ENCODE results near the gene SHISAL2B.
A peak's percentile ranks its signal among the peaks of the same experiment; 100 is the strongest.
"Not testable (repeated sequence)": the region's sequence is repeated elsewhere in the genome, so short reads cannot be mapped to it uniquely, and the experiment has no call there.

The SHISAL2B gene

GRCh38 chr5:64690417-64691151 is at the start of gene SHISAL2B:
Gene SHISAL2B, plus strand, starts transcription at chr5:64690503. Its CDS starts 121 bp downstream, at chr5:64690624.
- Histone ChIP-seq H3K9ac (ENCODE audit: insufficient read length) (no peak within 1 kb of the TSS), H3K27ac (no peak within 1 kb of the TSS), H3K4me3 (peak within 1 kb of the TSS; percentile 72), H3K9me3 (ENCODE audit: low read depth, low read length) (no peaks in the 10 kb centered on the region), H3K36me3 (ENCODE audit: insufficient read depth, low read length) (no peaks in the 10 kb centered on the region)
- TF ChIP-seq FOXP2 (optimal IDR thresholded peaks at IDR 0.05; ENCODE audit: control extremely low read depth, extremely low read length, insufficient read depth) (no peak), POLR2AphosphoS5 (IDR thresholded peaks at IDR 0.05; ENCODE audit: borderline replicate concordance, low read depth, low read length) (no peak), EZH2 (IDR thresholded peaks at IDR 0.05) (peak; percentile 50)
- no peak for DNase-seq (ENCODE audit: low read depth, low spot score)

GRCh38 chr5:64644831-64645230 is 45.5 kb upstream of the SHISAL2B start:
- Histone ChIP-seq H3K9me3 (ENCODE audit: low read depth, low read length) (no peaks in the 10 kb centered on the region), H3K27ac (no peak overlapping the region), H3K9ac (ENCODE audit: insufficient read length) (no peak overlapping the region), H3K4me3 (no peak overlapping the region), H3K36me3 (ENCODE audit: insufficient read depth, low read length) (no peaks in the 10 kb centered on the region)
- DNase-seq (ENCODE audit: low read depth, low spot score): no peak
- no peak for TF ChIP-seq POLR2AphosphoS5 (IDR thresholded peaks at IDR 0.05; ENCODE audit: borderline replicate concordance, low read depth, low read length)
- no peak for TF ChIP-seq EZH2 (IDR thresholded peaks at IDR 0.05)
- no peak for TF ChIP-seq FOXP2 (optimal IDR thresholded peaks at IDR 0.05; ENCODE audit: control extremely low read depth, extremely low read length, insufficient read depth)

GRCh38 chr5:64646169-64646568 is 44.1 kb upstream of the SHISAL2B start:
- no peak for TF ChIP-seq POLR2AphosphoS5 (IDR thresholded peaks at IDR 0.05; ENCODE audit: borderline replicate concordance, low read depth, low read length)
- TF ChIP-seq FOXP2 (optimal IDR thresholded peaks at IDR 0.05; ENCODE audit: control extremely low read depth, extremely low read length, insufficient read depth): no peak
- TF ChIP-seq EZH2 (IDR thresholded peaks at IDR 0.05): no peak
- Histone ChIP-seq H3K36me3 (ENCODE audit: insufficient read depth, low read length) (no peaks in the 10 kb centered on the region), H3K27ac (no peak overlapping the region), H3K4me3 (no peak overlapping the region), H3K9me3 (ENCODE audit: low read depth, low read length) (no peaks in the 10 kb centered on the region), H3K9ac (ENCODE audit: insufficient read length) (no peak overlapping the region)
- DNase-seq (ENCODE audit: low read depth, low spot score): no peak

- Histone ChIP-seq H3K4me3 (no peak overlapping the region), H3K9ac (ENCODE audit: insufficient read length) (no peak overlapping the region), H3K27ac (no peak overlapping the region), H3K9me3 (ENCODE audit: low read depth, low read length) (no peaks in the 10 kb centered on the region), H3K36me3 (ENCODE audit: insufficient read depth, low read length) (no peaks in the 10 kb centered on the region)
- no peak for TF ChIP-seq FOXP2 (optimal IDR thresholded peaks at IDR 0.05; ENCODE audit: control extremely low read depth, extremely low read length, insufficient read depth)
- no peak for TF ChIP-seq POLR2AphosphoS5 (IDR thresholded peaks at IDR 0.05; ENCODE audit: borderline replicate concordance, low read depth, low read length)
- TF ChIP-seq EZH2 (IDR thresholded peaks at IDR 0.05): no peak
- no peak for DNase-seq (ENCODE audit: low read depth, low spot score)
These were observed 40.8 kb upstream of the SHISAL2B start for GRCh38 chr5:64649512-64649911.

- Histone ChIP-seq H3K9ac (ENCODE audit: insufficient read length) (no peak overlapping the region), H3K4me3 (no peak overlapping the region), H3K27ac (no peak overlapping the region), H3K36me3 (ENCODE audit: insufficient read depth, low read length) (no peaks in the 10 kb centered on the region), H3K9me3 (ENCODE audit: low read depth, low read length) (no peaks in the 10 kb centered on the region)
- no peak for DNase-seq (ENCODE audit: low read depth, low spot score)
- no peak for TF ChIP-seq FOXP2 (optimal IDR thresholded peaks at IDR 0.05; ENCODE audit: control extremely low read depth, extremely low read length, insufficient read depth)
These were observed 36.3 kb upstream of the SHISAL2B start for GRCh38 chr5:64653766-64654560.

- no peak for TF ChIP-seq FOXP2 (optimal IDR thresholded peaks at IDR 0.05; ENCODE audit: control extremely low read depth, extremely low read length, insufficient read depth)
- TF ChIP-seq POLR2AphosphoS5 (IDR thresholded peaks at IDR 0.05; ENCODE audit: borderline replicate concordance, low read depth, low read length): no peak
- no peak for TF ChIP-seq EZH2 (IDR thresholded peaks at IDR 0.05)
- no peaks in the 10 kb centered on the region for H3K9me3 ChIP-seq (ENCODE audit: low read depth, low read length)
- H3K4me3 ChIP-seq: no peak overlapping the region
- H3K27ac ChIP-seq: no peak overlapping the region
- no peak overlapping the region for H3K9ac ChIP-seq (ENCODE audit: insufficient read length)
- DNase-seq (ENCODE audit: low read depth, low spot score): no peak
- H3K36me3 ChIP-seq (ENCODE audit: insufficient read depth, low read length): no peaks in the 10 kb centered on the region
These were observed 35.8 kb upstream of the SHISAL2B start for GRCh38 chr5:64654561-64654938.

- no peak for TF ChIP-seq EZH2 (IDR thresholded peaks at IDR 0.05)
- no peak for TF ChIP-seq FOXP2 (optimal IDR thresholded peaks at IDR 0.05; ENCODE audit: control extremely low read depth, extremely low read length, insufficient read depth)
- TF ChIP-seq POLR2AphosphoS5 (IDR thresholded peaks at IDR 0.05; ENCODE audit: borderline replicate concordance, low read depth, low read length): no peak
- H3K4me3 ChIP-seq: no peak overlapping the region
- DNase-seq (ENCODE audit: low read depth, low spot score): no peak
- no peaks in the 10 kb centered on the region for H3K36me3 ChIP-seq (ENCODE audit: insufficient read depth, low read length)
- H3K27ac ChIP-seq: no peak overlapping the region
- no peaks in the 10 kb centered on the region for H3K9me3 ChIP-seq (ENCODE audit: low read depth, low read length)
- no peak overlapping the region for H3K9ac ChIP-seq (ENCODE audit: insufficient read length)
These were observed 34.7 kb upstream of the SHISAL2B start for GRCh38 chr5:64655596-64655995.

- Histone ChIP-seq H3K27ac (no peak overlapping the region), H3K4me3 (no peak overlapping the region; the same call in 1 of the 2 replicates), H3K9me3 (ENCODE audit: low read depth, low read length) (no peaks in the 10 kb centered on the region), H3K9ac (ENCODE audit: insufficient read length) (no peak overlapping the region), H3K36me3 (ENCODE audit: insufficient read depth, low read length) (no peaks in the 10 kb centered on the region)
- DNase-seq (ENCODE audit: low read depth, low spot score): no peak
- TF ChIP-seq POLR2AphosphoS5 (IDR thresholded peaks at IDR 0.05; ENCODE audit: borderline replicate concordance, low read depth, low read length) (no peak), EZH2 (IDR thresholded peaks at IDR 0.05) (no peak), FOXP2 (optimal IDR thresholded peaks at IDR 0.05; ENCODE audit: control extremely low read depth, extremely low read length, insufficient read depth) (no peak)
These were observed 31.0 kb upstream of the SHISAL2B start for GRCh38 chr5:64659289-64659688.

- not testable (repeated sequence) for DNase-seq (ENCODE audit: low read depth, low spot score); H3K27ac ChIP-seq
These were observed 27.1 kb upstream of the SHISAL2B start for GRCh38 chr5:64663181-64663580.

More at GRCh38 chr5:64663181-64663580, 27.1 kb upstream of the SHISAL2B start:
- H3K36me3 ChIP-seq (ENCODE audit: insufficient read depth, low read length); H3K9ac ChIP-seq (ENCODE audit: insufficient read length); H3K9me3 ChIP-seq (ENCODE audit: low read depth, low read length); H3K4me3 ChIP-seq: not testable (repeated sequence)

Measured in SK-N-MC (cell line).